Naive B cell (primary cell): ENCODE data around the gene ZCCHC7. TPM values are rescaled to one million over a fixed set of nuclear protein-coding genes. Genes with fewer than 3 reads are reported as not detected.
"Not testable (repeated sequence)": the region's sequence is repeated elsewhere in the genome, so short reads cannot be mapped to it uniquely, and the experiment has no call there.

ENCODE experiments used
- ATAC-seq, 2 donors: fragments of 150-1000 bp; cut with Tn5 transposase; 2 replicates each; pipeline ENCODE4 v1.10.0; 2021; ENCODE audit warnings: low read depth in 2 of 2, mild to moderate bottlenecking in 2 of 2, moderate library complexity in 2 of 2
- DNase-seq: peaks from one replicate; pipeline ENCODE4 v3.0.0; 2022
- H3K27ac Mint-ChIP-seq, 6 donors: one replicate each; pipeline ENCODE4 v1.8.0; 2020 to 2022; ENCODE audit warnings: mild to moderate bottlenecking in 6 of 6, mixed read lengths in 6 of 6, moderate library complexity in 5 of 6, inconsistent platforms in 2 of 6
- H3K27me3 Mint-ChIP-seq, 3 donors: one replicate each; pipeline ENCODE4 v1.8.0; 2021 to 2022; ENCODE audit warnings: mixed read lengths in 3 of 3, mild to moderate bottlenecking in 1 of 3
- H3K36me3 Mint-ChIP-seq, 2 donors: one replicate each; pipeline ENCODE4 v1.8.0; 2020 to 2022; ENCODE audit warnings: mixed read lengths in 2 of 2, inconsistent platforms in 1 of 2, mild to moderate bottlenecking in 1 of 2
- H3K4me1 Mint-ChIP-seq, 3 donors: one replicate each; pipeline ENCODE4 v1.8.0; 2020 to 2022; ENCODE audit warnings: mixed read lengths in 3 of 3, inconsistent platforms in 1 of 3, mild to moderate bottlenecking in 1 of 3, moderate library complexity in 1 of 3
- H3K4me3 Mint-ChIP-seq, 8 donors: one replicate each; pipeline ENCODE4 v1.8.0; 2020 to 2022; ENCODE audit warnings: mild to moderate bottlenecking in 8 of 8, mixed read lengths in 8 of 8, moderate library complexity in 8 of 8, inconsistent platforms in 2 of 8
- H3K9me3 Mint-ChIP-seq, 7 donors: one replicate each; pipeline ENCODE4 v1.8.0; 2020 to 2022; ENCODE audit warnings: mixed read lengths in 7 of 7, mild to moderate bottlenecking in 5 of 7, inconsistent platforms in 2 of 7, moderate library complexity in 1 of 7
- polyA plus RNA-seq, 6 donors: library from polyadenylated mRNA; unstranded; fragments of 300-500 nt; fragmentation: Illumina TruSeq; gene quantifications; one replicate each; pipeline ENCODE4 v1.2.3, GENCODE V29; 2021; ENCODE audit warnings: low read depth in 6 of 6

Gene ZCCHC7
- polyA plus RNA-seq, 6 donors from 2014 or later = 156 to 214 (median 187) TPM

DNA sequence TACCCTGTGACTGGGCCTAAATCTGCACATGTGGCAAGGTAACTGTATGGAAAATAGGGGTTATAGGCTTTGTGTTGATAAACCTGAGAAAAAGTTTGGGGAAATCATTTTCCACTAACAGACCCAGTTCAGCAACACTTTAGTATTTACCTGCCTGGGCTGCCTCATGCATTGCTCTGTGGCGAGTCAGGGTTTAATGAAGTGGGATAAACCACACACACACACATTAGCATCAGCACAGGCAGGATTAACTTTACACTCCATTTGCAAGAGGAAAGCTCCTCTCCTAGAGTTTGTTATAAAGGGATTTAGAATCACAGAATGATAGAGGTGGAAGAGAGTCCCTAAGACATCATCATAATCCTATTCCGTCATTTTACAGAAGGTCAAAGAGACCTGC lies 20.0 kb upstream of the ZCCHC7 start:
- ATAC-seq (peak; percentile 26 to 31), DNase-seq (no peak)
- Mint-ChIP-seq H3K4me1 (peaks cover 26 to 67% (median 53%) of the 10 kb centered on the region in 3 donors), H3K27ac (peak overlapping the region in 5 of 6 donors; percentile 4 to 88 (median 41)), H3K9me3 (no peaks in the 10 kb centered on the region), H3K4me3 (peak overlapping the region in 6 of 8 donors; percentile 31 to 74 (median 51)), H3K36me3 (no peaks in the 10 kb centered on the region), H3K27me3 (no peaks in the 10 kb centered on the region)

DNA sequence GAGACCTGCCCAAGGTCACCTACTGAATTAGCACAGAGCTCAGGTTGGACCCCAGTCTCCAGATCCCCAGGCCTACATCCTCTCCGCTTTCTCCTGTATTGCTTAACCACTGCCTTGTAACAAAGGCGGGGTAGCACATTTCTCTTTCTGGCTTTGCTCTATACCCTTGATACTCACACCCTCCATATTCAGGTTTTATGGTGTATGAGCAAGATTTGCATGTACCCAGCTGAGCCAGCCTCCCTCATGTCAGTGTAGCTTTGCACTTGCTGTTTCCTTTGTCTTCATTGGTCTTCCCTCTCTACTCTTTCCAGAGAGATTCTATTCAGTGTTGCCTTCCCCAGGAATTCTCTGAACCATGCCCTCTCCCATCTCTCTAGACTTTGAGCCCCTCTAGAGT lies 19.6 kb upstream of the ZCCHC7 start:
- ATAC-seq (peak; percentile 98 to 99), DNase-seq (peak; percentile 53)
- H3K4me3 Mint-ChIP-seq = peak overlapping the region in 7 of 8 donors; percentile 27 to 84 (median 66)
- no peaks in the 10 kb centered on the region for H3K27me3 Mint-ChIP-seq
- H3K4me1 Mint-ChIP-seq = peaks cover 26 to 67% (median 55%) of the 10 kb centered on the region in 3 donors
- H3K36me3 Mint-ChIP-seq = no peaks in the 10 kb centered on the region
- H3K27ac Mint-ChIP-seq = peak overlapping the region in 5 of 6 donors; percentile 4 to 88 (median 82)
- H3K9me3 Mint-ChIP-seq = no peaks in the 10 kb centered on the region

DNA sequence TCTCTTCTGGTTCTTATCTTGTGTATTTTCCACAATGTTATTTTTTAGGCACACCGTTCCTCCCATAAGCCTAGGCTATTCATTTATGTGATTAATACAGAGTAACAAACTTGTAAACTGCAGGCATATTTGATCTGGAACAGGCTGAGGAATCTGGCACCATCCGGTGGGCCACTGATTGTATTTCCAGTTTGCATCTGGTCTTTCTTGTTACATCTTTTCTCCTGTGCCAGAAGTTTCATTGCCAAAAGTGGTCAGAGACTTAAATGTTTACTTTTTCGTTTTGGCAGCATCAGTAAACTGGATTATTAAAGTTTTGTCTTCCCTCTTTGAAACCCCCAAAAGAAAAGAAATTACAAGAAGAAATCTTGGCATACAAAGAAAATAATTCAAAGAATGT lies 17.9 kb upstream of the ZCCHC7 start:
- Mint-ChIP-seq H3K4me1 (peaks cover 34 to 67% (median 63%) of the 10 kb centered on the region in 3 donors), H3K36me3 (no peaks in the 10 kb centered on the region), H3K9me3 (no peaks in the 10 kb centered on the region), H3K27ac (no peak overlapping the region), H3K4me3 (peak overlapping the region in 1 of 8 donors; percentile 26), H3K27me3 (no peaks in the 10 kb centered on the region)
- no peak for ATAC-seq
- DNase-seq = no peak

DNA sequence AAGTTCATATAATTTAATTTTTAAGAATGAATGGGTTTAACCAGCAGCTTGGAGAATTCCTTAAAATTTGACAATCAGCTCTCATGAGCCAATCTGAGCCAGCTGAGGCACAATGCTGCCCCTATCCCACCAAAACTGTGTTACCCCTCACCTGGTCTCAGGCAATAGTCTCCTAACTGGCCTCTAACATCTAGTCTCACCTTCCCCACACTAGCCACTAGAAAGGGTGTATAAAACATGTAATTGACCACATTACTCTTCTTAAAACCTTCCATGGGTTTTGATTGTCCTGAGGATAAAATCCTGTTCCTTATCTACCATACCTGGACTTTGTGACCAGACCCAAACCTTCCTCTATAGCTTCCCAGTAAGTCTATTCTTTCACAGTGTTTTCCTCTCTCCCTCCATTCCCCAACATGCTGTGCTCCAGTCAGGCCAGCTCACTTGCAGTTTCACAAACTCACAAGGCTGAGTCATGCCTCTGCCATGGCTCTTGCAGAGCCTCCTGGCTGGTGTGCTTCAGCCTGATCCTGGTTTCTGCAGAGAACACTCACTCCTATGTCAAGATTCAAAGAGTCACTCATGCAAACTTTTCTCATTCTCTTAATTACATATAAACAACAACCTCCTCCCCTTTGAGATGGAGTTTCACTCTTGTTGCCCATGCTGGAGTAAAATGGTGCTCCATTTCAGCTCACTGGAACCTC lies 16.0 kb upstream of the ZCCHC7 start:
- Mint-ChIP-seq H3K36me3 (no peaks in the 10 kb centered on the region), H3K9me3 (peaks cover 0 to 3% (median 0%) of the 10 kb centered on the region in 7 donors), H3K27ac (peak overlapping the region in 3 of 6 donors; percentile 2 to 49 (median 32)), H3K27me3 (no peaks in the 10 kb centered on the region), H3K4me3 (peak overlapping the region in 1 of 8 donors; percentile 9), H3K4me1 (peaks cover 36 to 62% (median 60%) of the 10 kb centered on the region in 3 donors)
- ATAC-seq = no peak
- DNase-seq = no peak

DNA sequence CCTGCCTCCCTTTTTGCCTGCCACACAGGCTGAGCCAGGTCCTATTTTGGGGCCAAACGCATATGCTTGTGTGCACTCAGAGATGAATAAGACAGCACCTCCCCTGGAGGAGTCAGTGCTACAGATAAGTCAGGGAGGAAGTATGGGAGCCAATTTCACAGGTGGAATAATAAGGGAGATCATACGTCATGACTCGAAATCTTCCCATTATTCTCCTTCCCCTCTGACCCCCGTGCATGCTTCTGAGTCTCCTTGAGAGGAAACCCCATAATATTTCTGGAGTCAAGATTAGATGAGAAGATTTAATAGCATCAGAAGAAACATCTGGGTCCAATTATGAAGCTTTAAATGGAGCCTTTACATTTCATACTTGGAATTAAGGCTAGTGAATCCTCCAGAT lies 15.1 kb upstream of the ZCCHC7 start:
- no peak overlapping the region for H3K4me3 Mint-ChIP-seq
- ATAC-seq = no peak
- no peak overlapping the region for H3K27ac Mint-ChIP-seq
- H3K36me3 Mint-ChIP-seq = no peaks in the 10 kb centered on the region
- no peak for DNase-seq
- H3K4me1 Mint-ChIP-seq = peaks cover 32 to 58% (median 51%) of the 10 kb centered on the region in 3 donors
- H3K27me3 Mint-ChIP-seq = no peaks in the 10 kb centered on the region
- H3K9me3 Mint-ChIP-seq = peaks cover 0 to 3% (median 0%) of the 10 kb centered on the region in 7 donors

DNA sequence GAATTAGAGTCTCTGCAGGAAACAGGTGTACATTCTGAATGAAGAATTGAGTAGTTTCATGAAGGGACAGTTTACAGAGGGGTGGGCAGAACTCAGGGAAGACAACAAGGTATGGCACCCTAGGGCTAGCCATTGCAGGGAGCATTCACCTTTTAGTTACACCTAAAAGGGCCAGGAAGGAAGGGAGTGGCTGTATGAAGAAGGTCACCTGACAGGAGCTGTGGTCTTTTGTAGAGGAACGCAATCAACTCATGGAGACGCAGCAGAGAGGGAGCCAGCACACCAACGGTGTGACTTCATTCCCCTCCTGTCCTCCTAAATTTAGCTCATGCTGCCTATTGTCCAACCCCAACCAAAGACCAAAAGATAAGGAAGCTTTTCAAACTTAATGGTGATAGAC lies 12.7 kb upstream of the ZCCHC7 start:
- peak; percentile 42 to 59 for ATAC-seq
- no peak for DNase-seq
- peaks cover 22 to 37% (median 29%) of the 10 kb centered on the region in 3 donors for H3K4me1 Mint-ChIP-seq
- H3K9me3 Mint-ChIP-seq = peaks cover 0 to 3% (median 0%) of the 10 kb centered on the region in 7 donors
- H3K27ac Mint-ChIP-seq = peak overlapping the region in 2 of 6 donors; percentile 6 to 78
- H3K27me3 Mint-ChIP-seq = no peaks in the 10 kb centered on the region
- H3K36me3 Mint-ChIP-seq = no peaks in the 10 kb centered on the region
- peak overlapping the region; percentile 26 to 85 (median 72) for H3K4me3 Mint-ChIP-seq

DNA sequence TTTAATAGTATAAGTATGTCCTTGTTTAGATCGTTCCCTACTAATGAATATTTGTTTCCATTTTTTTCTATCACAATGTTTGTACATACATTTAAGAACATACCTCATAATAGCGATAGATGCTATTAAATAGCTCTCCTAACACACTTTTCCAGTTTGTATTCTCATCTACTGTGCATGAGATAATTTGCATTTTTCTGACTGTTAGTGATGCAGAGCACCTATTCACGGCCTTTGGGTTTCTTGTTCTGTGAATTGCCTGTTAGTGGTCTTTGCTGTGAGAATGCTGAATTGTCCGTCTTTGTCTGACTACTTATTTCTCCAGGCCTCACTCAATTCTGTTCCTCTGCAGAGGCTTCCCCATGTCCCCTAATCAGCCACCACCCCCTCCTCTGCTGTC lies 5.9 kb upstream of the ZCCHC7 start:
- H3K4me3 Mint-ChIP-seq = peak overlapping the region in 3 of 8 donors; percentile 40 to 83 (median 52)
- not testable (repeated sequence) for H3K36me3 Mint-ChIP-seq, H3K27me3 Mint-ChIP-seq, H3K9me3 Mint-ChIP-seq, DNase-seq
- H3K4me1 Mint-ChIP-seq = peaks cover 17 to 25% (median 17%) of the 10 kb centered on the region in 3 donors
- ATAC-seq = peak; percentile 55 to 63
- H3K27ac Mint-ChIP-seq = peak overlapping the region in 2 of 6 donors; percentile 24 to 89

DNA sequence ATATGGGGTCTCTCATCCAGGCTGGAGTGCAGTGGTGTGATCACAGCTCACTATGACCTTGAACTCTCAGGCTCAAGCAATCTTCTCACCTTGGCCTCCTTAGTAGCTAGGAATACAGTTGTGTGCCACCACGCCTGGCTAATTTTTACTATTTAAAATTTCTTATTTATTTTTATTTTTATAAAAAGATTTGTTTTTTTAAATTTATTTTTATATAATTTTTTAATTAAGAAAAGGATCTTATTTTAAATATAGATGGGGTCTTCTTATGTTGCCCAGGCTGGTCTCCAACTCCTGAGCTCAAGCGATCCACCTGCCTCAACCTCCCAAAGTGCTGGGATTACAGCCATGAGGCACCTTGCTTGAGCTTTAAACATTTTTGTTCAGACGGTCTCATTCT lies 2.4 kb upstream of the ZCCHC7 start:
- peaks cover 0 to 6% (median 0%) of the 10 kb centered on the region in 7 donors for H3K9me3 Mint-ChIP-seq
- ATAC-seq = no peak
- peaks cover 38 to 47% (median 45%) of the 10 kb centered on the region in 3 donors for H3K4me1 Mint-ChIP-seq
- H3K36me3 Mint-ChIP-seq = no peaks in the 10 kb centered on the region
- no peak for DNase-seq
- peak overlapping the region in 2 of 8 donors; percentile 22 to 29 for H3K4me3 Mint-ChIP-seq
- no peak overlapping the region for H3K27ac Mint-ChIP-seq
- H3K27me3 Mint-ChIP-seq = no peaks in the 10 kb centered on the region

DNA sequence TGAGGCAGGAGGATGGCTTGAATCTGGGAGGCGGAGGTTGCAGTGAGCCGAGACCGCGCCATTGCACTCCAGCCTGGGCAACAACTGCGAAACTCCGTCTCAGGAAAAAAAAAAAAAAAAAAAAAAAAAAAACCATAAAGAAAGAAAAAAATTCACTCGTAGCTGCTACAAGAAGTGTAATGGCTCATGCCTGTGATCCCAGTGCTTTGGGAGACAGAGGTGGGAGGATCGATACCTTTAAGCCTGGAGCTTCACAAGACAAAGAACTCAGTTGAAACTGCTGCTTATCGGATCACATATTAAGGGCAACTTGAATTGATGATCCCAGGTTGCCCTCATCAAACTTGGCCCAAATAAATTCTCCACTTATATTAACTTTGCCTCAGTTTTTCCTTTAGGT lies 1.0 kb upstream of the ZCCHC7 start:
- H3K27ac Mint-ChIP-seq = peak overlapping the region in 4 of 6 donors; percentile 29 to 96 (median 62)
- DNase-seq (no peak), ATAC-seq (no peak)
- peaks cover 0 to 6% (median 0%) of the 10 kb centered on the region in 7 donors for H3K9me3 Mint-ChIP-seq
- peaks cover 43 to 57% (median 46%) of the 10 kb centered on the region in 3 donors for H3K4me1 Mint-ChIP-seq
- H3K27me3 Mint-ChIP-seq = no peaks in the 10 kb centered on the region
- H3K36me3 Mint-ChIP-seq = no peaks in the 10 kb centered on the region
- H3K4me3 Mint-ChIP-seq = peak overlapping the region; percentile 85 to 99 (median 98)

DNA sequence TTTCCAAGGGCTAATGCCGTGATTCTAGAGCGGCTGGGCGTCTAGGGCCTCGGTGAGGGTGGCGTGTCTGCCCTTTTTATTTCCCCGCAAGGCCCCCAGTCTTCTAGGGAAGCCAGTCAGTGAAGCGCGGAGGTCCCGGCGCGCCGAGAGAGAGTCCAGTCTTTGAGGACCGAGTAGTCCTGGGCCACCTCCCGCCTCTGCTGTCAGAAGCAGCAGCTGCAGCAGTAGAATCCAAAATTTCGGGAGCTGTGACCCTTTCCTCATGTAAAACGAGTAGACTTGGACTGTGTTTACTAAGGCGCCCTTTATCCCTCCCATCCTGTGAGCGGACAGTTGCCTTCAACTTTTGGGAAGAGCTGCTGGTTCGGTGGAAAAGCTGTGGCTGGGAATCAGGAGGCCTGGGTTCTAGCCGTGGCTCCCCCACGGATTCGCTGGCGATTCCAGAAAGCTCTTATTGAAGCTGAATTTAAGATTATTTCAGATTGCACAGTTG lies 515 bp downstream of the ZCCHC7 start:
- peak; percentile 7 to 11 for ATAC-seq
- H3K27me3 Mint-ChIP-seq, DNase-seq, H3K36me3 Mint-ChIP-seq, H3K9me3 Mint-ChIP-seq: not testable (repeated sequence)
- Mint-ChIP-seq H3K4me1 (peaks cover 31 to 47% (median 37%) of the 10 kb centered on the region in 3 donors), H3K27ac (peak overlapping the region; percentile 96 to 99 (median 98)), H3K4me3 (peak overlapping the region; percentile 85 to 99 (median 98))

DNA sequence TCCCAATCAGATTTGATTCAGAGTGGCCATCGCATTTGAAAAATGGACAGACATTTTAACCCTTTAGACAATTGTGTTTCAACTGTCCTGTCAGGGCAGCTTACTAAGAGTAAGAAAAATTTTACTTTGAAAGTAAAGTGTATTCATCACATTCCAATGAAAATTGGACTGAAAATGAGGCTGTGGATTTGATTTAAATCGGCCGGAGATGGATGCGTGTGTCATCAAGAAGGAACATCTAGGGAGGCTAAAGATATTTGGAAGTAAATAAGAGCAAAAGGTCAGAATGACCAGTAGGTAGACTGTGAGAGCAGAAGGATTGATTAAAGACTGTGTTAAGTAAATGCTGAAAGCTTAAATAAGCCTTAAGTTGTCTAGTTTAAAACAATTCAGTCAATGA lies 1.5 kb downstream of the ZCCHC7 start:
- Mint-ChIP-seq H3K27ac (peak overlapping the region; percentile 83 to 99 (median 98)), H3K36me3 (no peaks in the 10 kb centered on the region), H3K4me1 (peaks cover 31 to 45% (median 32%) of the 10 kb centered on the region in 3 donors), H3K9me3 (peaks cover 0 to 6% (median 0%) of the 10 kb centered on the region in 7 donors), H3K27me3 (no peaks in the 10 kb centered on the region), H3K4me3 (peak overlapping the region; percentile 85 to 99 (median 98))
- ATAC-seq (no peak), DNase-seq (no peak)

DNA sequence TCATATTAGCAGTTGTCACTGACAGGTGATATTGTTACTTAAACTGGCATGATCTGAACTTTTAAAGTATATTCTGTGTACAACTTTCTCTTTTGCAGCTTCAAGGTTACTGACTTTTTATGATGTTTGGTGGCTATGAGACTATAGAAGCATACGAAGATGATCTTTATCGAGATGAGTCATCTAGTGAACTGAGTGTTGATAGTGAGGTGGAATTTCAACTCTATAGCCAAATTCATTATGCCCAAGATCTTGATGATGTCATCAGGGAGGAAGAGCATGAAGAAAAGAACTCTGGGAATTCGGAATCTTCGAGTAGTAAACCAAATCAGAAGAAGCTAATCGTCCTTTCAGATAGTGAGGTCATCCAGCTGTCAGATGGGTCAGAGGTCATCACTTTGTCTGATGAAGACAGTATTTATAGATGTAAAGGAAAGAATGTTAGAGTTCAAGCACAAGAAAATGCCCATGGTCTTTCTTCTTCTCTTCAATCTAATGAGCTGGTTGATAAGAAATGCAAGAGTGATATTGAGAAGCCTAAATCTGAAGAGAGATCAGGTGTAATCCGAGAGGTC lies 5.9 kb downstream of the ZCCHC7 start:
- DNase-seq (no peak), ATAC-seq (no peak)
- H3K27ac Mint-ChIP-seq = no peak overlapping the region
- H3K4me1 Mint-ChIP-seq = peaks cover 26 to 38% (median 31%) of the 10 kb centered on the region in 3 donors
- no peaks in the 10 kb centered on the region for H3K9me3 Mint-ChIP-seq
- H3K4me3 Mint-ChIP-seq = no peak overlapping the region
- no peaks in the 10 kb centered on the region for H3K27me3 Mint-ChIP-seq
- no peaks in the 10 kb centered on the region for H3K36me3 Mint-ChIP-seq

DNA sequence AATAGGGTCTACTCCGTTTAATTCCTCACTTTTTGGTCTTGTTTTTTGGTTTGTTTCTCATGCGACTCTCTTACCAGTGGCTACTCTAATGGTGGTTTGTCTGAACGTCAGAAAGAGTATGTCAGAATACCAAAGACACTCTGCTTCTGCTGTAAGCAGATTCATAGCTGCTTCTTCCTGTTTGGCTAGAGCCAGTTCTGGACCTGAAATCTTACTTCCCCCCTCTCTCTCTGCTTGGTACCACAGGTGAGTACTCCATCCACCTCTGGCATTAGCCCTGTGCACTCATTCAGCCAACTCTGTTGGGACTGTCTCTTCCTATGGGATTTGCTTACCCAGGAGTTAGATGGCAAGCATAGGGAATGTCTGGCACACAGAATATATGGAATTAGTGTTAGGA lies 6.6 kb downstream of the ZCCHC7 start:
- H3K36me3 Mint-ChIP-seq = no peaks in the 10 kb centered on the region
- DNase-seq (no peak), ATAC-seq (peak; percentile 65 to 70)
- H3K4me1 Mint-ChIP-seq = peaks cover 24 to 37% (median 28%) of the 10 kb centered on the region in 3 donors
- no peak overlapping the region for H3K27ac Mint-ChIP-seq
- H3K4me3 Mint-ChIP-seq = no peak overlapping the region
- no peaks in the 10 kb centered on the region for H3K27me3 Mint-ChIP-seq
- H3K9me3 Mint-ChIP-seq = no peaks in the 10 kb centered on the region
